Prostate gland (tissue), 2 donors: ENCODE data around the gene OPRM1. TPM values are rescaled to one million over a fixed set of nuclear protein-coding genes. Genes with fewer than 3 reads are reported as not detected.
"Not testable (repeated sequence)": the region's sequence is repeated elsewhere in the genome, so short reads cannot be mapped to it uniquely, and the experiment has no call there.

Experiments
- DNase-seq: peaks from one replicate; pipeline ENCODE4 v3.0.0-alpha.2; 2019; ENCODE audit warnings: low spot score
- H3K27ac ChIP-seq, 2 donors: fragments of 200-600 bp; sonication (generic); 2 replicates each; pipeline ENCODE4 v1.5.1; 2017 to 2019
- H3K27me3 ChIP-seq: fragments of 200-600 bp; sonication (generic); replicated peaks from 2 replicates; pipeline ENCODE4 v1.5.1; 2019; ENCODE audit not compliant: insufficient read depth
- H3K36me3 ChIP-seq, 2 donors: fragments of 200-600 bp; sonication (generic); 1 replicate in 1 of 2; 2 replicates in 1 of 2; pipeline versions ENCODE4 v1.5.1 to v1.8.1; 2017 to 2019
- H3K4me1 ChIP-seq: fragments of 200-600 bp; sonication (generic); replicated peaks from 2 replicates; pipeline ENCODE4 v1.5.1; 2019
- H3K4me3 ChIP-seq, 2 donors: fragments of 200-600 bp; sonication (generic); 2 replicates each; pipeline ENCODE4 v1.5.1; 2017 to 2019
- H3K9me3 ChIP-seq: fragments of 200-600 bp; sonication (generic); 2 replicates; pipeline ENCODE4 v1.5.1; 2017
- CTCF ChIP-seq, 4 experiments: fragments of 200-600 bp in 2 of 4; fragments of 450-650 bp in 2 of 4; sonication (generic) in 2 of 4; IDR thresholded peaks; 1 replicate in 3 of 4; 2 replicates in 1 of 4; pipeline ENCODE4 v1.5.1; 2016 to 2019; ENCODE audit warnings: antibody characterized with exemption in 4 of 4, mild to moderate bottlenecking in 2 of 4, moderate library complexity in 2 of 4
- POLR2A ChIP-seq: fragments of 450-650 bp; IDR thresholded peaks from one replicate; pipeline ENCODE4 v1.6.1; 2016; ENCODE audit warnings: antibody characterized with exemption, mild to moderate bottlenecking
- POLR2AphosphoS5 ChIP-seq: sonication (generic); formaldehyde crosslinking; IDR thresholded peaks from one replicate; pipeline ENCODE4 v1.6.1; 2017; ENCODE audit warnings: antibody characterized with exemption
- WGBS: methylation state at CpG from one replicate; pipeline ENCODE4 v1.1.5; 2018; 5-methylcytosine and 5-hydroxymethylcytosine counted together
- intact Hi-C: fragments of 100-400 bp; cut with DNase I; formaldehyde crosslinking; loops from one replicate; pipeline ENCODE4 v1.14.2; 2022
- total RNA-seq, 2 donors: library from RNA; depleted of rRNA; stranded (reverse); fragments of >200 nt; gene quantifications; one replicate each; pipeline ENCODE4 v1.1.0, GENCODE V29; 2016

OPRM1 gene
- total RNA-seq, 2 donors from 2014 or later: not detected

GRCh38 chr6:154233383-154233782, 194.3 kb downstream of the OPRM1 start:
- DNase-seq: no peak
- no peak for TF ChIP-seq CTCF (IDR thresholded peaks at IDR 0.05)
- WGBS: 95% methylated on average over 2 of the region's 2 CpGs
- H3K27me3 ChIP-seq: no peaks in the 10 kb centered on the region
- H3K4me1 ChIP-seq: no peaks in the 10 kb centered on the region
- H3K9me3 ChIP-seq: no peaks in the 10 kb centered on the region
- intact Hi-C loops: no loop called here
- H3K4me3 ChIP-seq: no peak overlapping the region
- H3K27ac ChIP-seq: no peak overlapping the region
- H3K36me3 ChIP-seq: no peaks in the 10 kb centered on the region

GRCh38 chr6:154234019-154234772, 195.2 kb downstream of the OPRM1 start:
- no peak for TF ChIP-seq POLR2A
- TF ChIP-seq CTCF (IDR thresholded peaks at IDR 0.05): no peak
- TF ChIP-seq POLR2AphosphoS5: no peak
- no peaks in the 10 kb centered on the region for H3K36me3 ChIP-seq
- H3K4me1 ChIP-seq: no peaks in the 10 kb centered on the region
- WGBS: 88% methylated on average over 4 of the region's 4 CpGs
- no peak overlapping the region for H3K27ac ChIP-seq
- no peak overlapping the region for H3K4me3 ChIP-seq
- no peaks in the 10 kb centered on the region for H3K9me3 ChIP-seq
- no peaks in the 10 kb centered on the region for H3K27me3 ChIP-seq
- DNase-seq: no peak
- intact Hi-C loops: no loop called here

GRCh38 chr6:154236646-154237301, 197.7 kb downstream of the OPRM1 start:
- intact Hi-C loops: no loop called here
- no peaks in the 10 kb centered on the region for H3K4me1 ChIP-seq
- DNase-seq: no peak

GRCh38 chr6:154238831-154239230, 199.8 kb downstream of the OPRM1 start:
- DNase-seq: no peak
- WGBS: 51% methylated on average over 2 of the region's 2 CpGs
- Histone ChIP-seq H3K36me3 (no peaks in the 10 kb centered on the region), H3K4me1 (no peaks in the 10 kb centered on the region), H3K4me3 (no peak overlapping the region), H3K27ac (no peak overlapping the region), H3K27me3 (no peaks in the 10 kb centered on the region), H3K9me3 (no peaks in the 10 kb centered on the region)
- intact Hi-C loops: no loop called here
- no peak for TF ChIP-seq POLR2A
- TF ChIP-seq POLR2AphosphoS5: no peak
- no peak for TF ChIP-seq CTCF (IDR thresholded peaks at IDR 0.05)

More at GRCh38 chr6:154236646-154237301, 197.7 kb downstream of the OPRM1 start:
- no peak overlapping the region for H3K4me3 ChIP-seq
- no peaks in the 10 kb centered on the region for H3K9me3 ChIP-seq
- WGBS: 75% methylated on average over 4 of the region's 4 CpGs
- H3K27ac ChIP-seq: no peak overlapping the region
- no peaks in the 10 kb centered on the region for H3K27me3 ChIP-seq
- TF ChIP-seq CTCF (IDR thresholded peaks at IDR 0.05) (no peak), POLR2AphosphoS5 (no peak), POLR2A (no peak)
- no peaks in the 10 kb centered on the region for H3K36me3 ChIP-seq

- intact Hi-C loops: no loop called here
Observed at GRCh38 chr6:154239392-154239791, 200.4 kb downstream of the OPRM1 start.

GRCh38 chr6:154241061-154241460, 202.0 kb downstream of the OPRM1 start:
- H3K27me3 ChIP-seq, H3K36me3 ChIP-seq, H3K27ac ChIP-seq, DNase-seq, H3K4me3 ChIP-seq, H3K4me1 ChIP-seq, H3K9me3 ChIP-seq, intact Hi-C loops: not testable (repeated sequence)
- 91% methylated on average over 11 of the region's 11 CpGs for WGBS

More at GRCh38 chr6:154239392-154239791, 200.4 kb downstream of the OPRM1 start:
- TF ChIP-seq POLR2A: no peak
- TF ChIP-seq CTCF (IDR thresholded peaks at IDR 0.05): no peak
- no peak for TF ChIP-seq POLR2AphosphoS5
- WGBS: 65% methylated on average over 7 of the region's 7 CpGs
- DNase-seq: no peak
- Histone ChIP-seq H3K4me3 (no peak overlapping the region), H3K9me3 (no peaks in the 10 kb centered on the region), H3K27ac (no peak overlapping the region), H3K27me3 (no peaks in the 10 kb centered on the region), H3K36me3 (no peaks in the 10 kb centered on the region), H3K4me1 (no peaks in the 10 kb centered on the region)
